HepG2 (cell line): ENCODE data around the gene GAS2L1. TPM values are rescaled to one million over a fixed set of nuclear protein-coding genes. Genes with fewer than 3 reads are reported as not detected.

Experiments
- CBX5 ChIP-seq: sonication (generic); formaldehyde crosslinking; IDR thresholded peaks from 2 replicates; pipeline ENCODE4 v1.4.0; 2020; ENCODE audit warnings: missing genetic modification reagents, borderline replicate concordance
- DZIP1 ChIP-seq: sonication (generic); formaldehyde crosslinking; IDR thresholded peaks from 2 replicates; pipeline ENCODE4 v1.5.0; 2020; ENCODE audit warnings: mild to moderate bottlenecking, missing genetic modification reagents
- FOXA1 ChIP-seq, 2 experiments: fragments of 450-650 bp in 1 of 2; sonication (generic) in 1 of 2; formaldehyde crosslinking in 1 of 2; IDR thresholded peaks; 2 replicates each; pipeline versions ENCODE4 v1.4.0 to v1.6.1; 2016 to 2020; ENCODE audit warnings: missing genetic modification reagents in 1 of 2
- GABPA ChIP-seq, 2 experiments: IDR thresholded peaks; 2 replicates each; pipeline ENCODE4 v1.6.1; 2011 to 2016; ENCODE audit warnings: low read depth in 2 of 2, low read length in 1 of 2, missing biosample characterization in 1 of 2, missing genetic modification characterization in 1 of 2
- GTF2F1 ChIP-seq: fragments of 150-350 bp; IDR thresholded peaks from 2 replicates; pipeline ENCODE4 v1.6.1; 2014; ENCODE audit warnings: low read length
- HNF1A ChIP-seq, 2 experiments: sonication (generic) in 1 of 2; formaldehyde crosslinking in 1 of 2; IDR thresholded peaks; 2 replicates each; pipeline versions ENCODE4 v1.4.0 to v1.6.1; 2016 to 2020; ENCODE audit warnings: borderline replicate concordance in 1 of 2, low read depth in 1 of 2, mild to moderate bottlenecking in 1 of 2, missing genetic modification reagents in 1 of 2
- MIXL1 ChIP-seq: IDR thresholded peaks from 2 replicates; pipeline ENCODE4 v1.6.1; 2016
- NR0B2 ChIP-seq: sonication (generic); formaldehyde crosslinking; IDR thresholded peaks from 2 replicates; pipeline ENCODE4 v1.4.0; 2020; ENCODE audit warnings: mild to moderate bottlenecking, missing genetic modification reagents
- PREB ChIP-seq: sonication (generic); formaldehyde crosslinking; IDR thresholded peaks from 2 replicates; pipeline ENCODE4 v1.4.0; 2020; ENCODE audit warnings: missing genetic modification reagents
- TARDBP ChIP-seq: sonication (generic); formaldehyde crosslinking; IDR thresholded peaks from 2 replicates; pipeline ENCODE4 v1.8.0; 2022; ENCODE audit warnings: mild to moderate bottlenecking, missing genetic modification reagents
- THAP7 ChIP-seq: sonication (generic); formaldehyde crosslinking; IDR thresholded peaks from 2 replicates; pipeline ENCODE4 v1.8.1; 2023; ENCODE audit warnings: mild to moderate bottlenecking, missing genetic modification reagents
- THYN1 ChIP-seq: sonication (generic); formaldehyde crosslinking; IDR thresholded peaks from 2 replicates; pipeline ENCODE4 v1.8.1; 2023; ENCODE audit warnings: low read depth, mild to moderate bottlenecking, moderate library complexity, missing genetic modification reagents, borderline replicate concordance
- ZFP41 ChIP-seq: sonication (generic); formaldehyde crosslinking; IDR thresholded peaks from 2 replicates; pipeline ENCODE4 v1.4.0; 2020; ENCODE audit warnings: mild to moderate bottlenecking, missing genetic modification reagents, borderline replicate concordance
- ZKSCAN5 ChIP-seq: sonication (generic); formaldehyde crosslinking; IDR thresholded peaks from 2 replicates; pipeline ENCODE4 v1.5.1; 2020; ENCODE audit warnings: mild to moderate bottlenecking, missing genetic modification reagents
- ZNF354B ChIP-seq: sonication (generic); formaldehyde crosslinking; IDR thresholded peaks from 2 replicates; pipeline ENCODE4 v1.8.0; 2022; ENCODE audit warnings: mild to moderate bottlenecking, missing genetic modification reagents
- ZNF572 ChIP-seq: sonication (generic); formaldehyde crosslinking; IDR thresholded peaks from 2 replicates; pipeline ENCODE4 v1.5.1; 2020; ENCODE audit warnings: mild to moderate bottlenecking, missing genetic modification reagents
- ZNF878 ChIP-seq: sonication (generic); formaldehyde crosslinking; IDR thresholded peaks from 2 replicates; pipeline ENCODE4 v1.8.1; 2023; ENCODE audit warnings: mild to moderate bottlenecking, missing genetic modification reagents, moderate library complexity
- ZSCAN12 ChIP-seq: sonication (generic); formaldehyde crosslinking; IDR thresholded peaks from 2 replicates; pipeline ENCODE4 v1.9.0; 2021; ENCODE audit warnings: mild to moderate bottlenecking, missing genetic modification reagents
- polyA plus RNA-seq, 8 experiments: library from polyadenylated mRNA; depleted of rRNA in 3 of 8; stranded (reverse) in 7 of 8; unstranded in 1 of 8; fragments of >200 nt; fragmentation: Illumina TruSeq in 4 of 8; extraction: Trizol in 4 of 8; gene quantifications; 2 replicates each; pipeline versions ENCODE4 v1.2.1 to v1.2.3, GENCODE V29; 2011 to 2016; ENCODE audit warnings: low read depth in 4 of 8, missing spikeins in 1 of 8, mixed read lengths in 1 of 8; ENCODE audit not compliant: insufficient read depth in 1 of 8
- total RNA-seq, 5 experiments: library from RNA; depleted of rRNA; stranded (reverse); fragments of >200 nt; fragmentation: Illumina TruSeq; extraction: Trizol; gene quantifications; 2 replicates each; pipeline ENCODE4 v1.2.3, GENCODE V29; 2016; ENCODE audit warnings: low read depth in 1 of 5

Gene GAS2L1
- total and polyA plus RNA-seq, 2 of the 13 experiments (the other 11 are each of a cell fraction or from before 2014, with no cell fraction given), result 1.8 to 3.3 TPM

- TF ChIP-seq HNF1A (IDR thresholded peaks at IDR 0.05; ENCODE audit: low read depth), result no peak
- peak; percentile 27; the same call in 1 of the 2 replicates for TF ChIP-seq HNF1A (CRISPR knock-in tag; IDR thresholded peaks at IDR 0.05; ENCODE audit: borderline replicate concordance)
- no peak; the same call in 1 of the 2 replicates for TF ChIP-seq ZKSCAN5 (CRISPR knock-in tag)
- TF ChIP-seq ZNF572, result 0 out of 2 replicates have a peak, but pooled peaks have one; percentile 48
- no peak for TF ChIP-seq ZSCAN12 (CRISPR knock-in tag)
- TF ChIP-seq GTF2F1, result no peak
- TF ChIP-seq GABPA (IDR thresholded peaks at IDR 0.05; ENCODE audit: low read depth, low read length), result no peak
- no peak for TF ChIP-seq GABPA (CRISPR knock-in tag; IDR thresholded peaks at IDR 0.05; ENCODE audit: low read depth)
- TF ChIP-seq DZIP1 (CRISPR knock-in tag), result no peak
- 0 out of 2 replicates have a peak, but pooled peaks have one; percentile 32 for TF ChIP-seq THAP7 (CRISPR knock-in tag)
- no peak for TF ChIP-seq THYN1 (CRISPR knock-in tag)
- TF ChIP-seq ZFP41 (CRISPR knock-in tag), result no peak
- 0 out of 2 replicates have a peak, but pooled peaks have one; percentile 43 for TF ChIP-seq ZNF878 (CRISPR knock-in tag)
- TF ChIP-seq FOXA1 (IDR thresholded peaks at IDR 0.05), result no peak
- no peak for TF ChIP-seq FOXA1 (CRISPR knock-in tag; IDR thresholded peaks at IDR 0.05)
- TF ChIP-seq ZNF354B (CRISPR knock-in tag), result no peak
- no peak for TF ChIP-seq PREB (CRISPR knock-in tag)
- TF ChIP-seq MIXL1 (CRISPR knock-in tag), result no peak
- peak; percentile 47; the same call in 1 of the 2 replicates for TF ChIP-seq TARDBP (CRISPR knock-in tag)
- TF ChIP-seq CBX5 (CRISPR knock-in tag), result 0 out of 2 replicates have a peak, but pooled peaks have one; percentile 14
- peak; percentile 66; the same call in 1 of the 2 replicates for TF ChIP-seq NR0B2 (CRISPR knock-in tag)
These were observed at the start of gene GAS2L1 (continued) for GRCh38 chr22:29306175-29306834.
